GM23248 (cell line): Measurements from ENCODE around the gene MYOG. TPM values are rescaled to one million over a fixed set of nuclear protein-coding genes. Genes with fewer than 3 reads are reported as not detected.

ENCODE experiments used
- DNase-seq: peaks from one replicate; pipeline ENCODE4 v3.0.0-alpha.2; 2015
- H2AFZ ChIP-seq: fragments of 200-600 bp; sonication (generic); 2 replicates; pipeline ENCODE4 v1.6.1; 2016; ENCODE audit warnings: antibody characterized with exemption
- H3F3A ChIP-seq: fragments of 200-600 bp; sonication (generic); 2 replicates; pipeline ENCODE4 v1.6.1; 2016; ENCODE audit warnings: mild to moderate bottlenecking, antibody characterized with exemption, mixed run types; ENCODE audit not compliant: insufficient read depth
- H3K27ac ChIP-seq: fragments of 200-600 bp; sonication (generic); 2 replicates; pipeline ENCODE4 v1.5.1; 2016; ENCODE audit warnings: mild to moderate bottlenecking
- H3K27me3 ChIP-seq: fragments of 200-600 bp; sonication (generic); replicated peaks from 2 replicates; pipeline ENCODE4 v1.6.1; 2016; ENCODE audit warnings: mild to moderate bottlenecking; ENCODE audit not compliant: insufficient read depth
- H3K36me3 ChIP-seq: fragments of 200-600 bp; sonication (generic); 2 replicates; pipeline ENCODE4 v1.6.1; 2016; ENCODE audit warnings: low read depth, mild to moderate bottlenecking
- H3K4me1 ChIP-seq: fragments of 200-600 bp; sonication (generic); 2 replicates; pipeline ENCODE4 v1.6.1; 2016; ENCODE audit warnings: mild to moderate bottlenecking; ENCODE audit not compliant: insufficient read depth
- H3K4me2 ChIP-seq: fragments of 200-600 bp; sonication (generic); one replicate; pipeline ENCODE4 v1.6.1; 2016; ENCODE audit warnings: mild to moderate bottlenecking; ENCODE audit not compliant: unreplicated experiment
- H3K4me3 ChIP-seq: fragments of 200-600 bp; sonication (generic); 2 replicates; pipeline ENCODE4 v1.5.1; 2016; ENCODE audit warnings: mild to moderate bottlenecking
- H3K79me2 ChIP-seq: fragments of 200-600 bp; sonication (generic); 2 replicates; pipeline ENCODE4 v1.6.1; 2016; ENCODE audit warnings: mild to moderate bottlenecking; ENCODE audit not compliant: insufficient read depth
- H3K9ac ChIP-seq: fragments of 200-600 bp; sonication (generic); 2 replicates; pipeline ENCODE4 v1.6.1; 2016; ENCODE audit warnings: mild to moderate bottlenecking
- H3K9me2 ChIP-seq: fragments of 200-600 bp; sonication (generic); 2 replicates; pipeline ENCODE4 v1.6.1; 2016; ENCODE audit warnings: mixed run types, mild to moderate bottlenecking, moderate library complexity; ENCODE audit not compliant: insufficient read depth
- H3K9me3 ChIP-seq: fragments of 200-600 bp; sonication (generic); one replicate; pipeline ENCODE4 v1.6.1; 2017; ENCODE audit warnings: low read depth
- H4K20me1 ChIP-seq: fragments of 200-600 bp; sonication (generic); 2 replicates; pipeline ENCODE4 v1.6.0; 2016; ENCODE audit not compliant: insufficient read depth
- EZH2 ChIP-seq: fragments of 200-600 bp; sonication (generic); IDR thresholded peaks from 2 replicates; pipeline ENCODE4 v1.6.1; 2018; ENCODE audit warnings: antibody characterized with exemption, mild to moderate bottlenecking; ENCODE audit not compliant: insufficient read depth, poor library complexity, severe bottlenecking
- EZH2phosphoT487 ChIP-seq: fragments of 200-600 bp; sonication (generic); IDR thresholded peaks from 2 replicates; pipeline ENCODE4 v1.6.1; 2018; ENCODE audit warnings: antibody characterized with exemption, moderate library complexity, mild to moderate bottlenecking, low read depth; ENCODE audit not compliant: insufficient read depth
- WGBS, 2 experiments: methylation state at CpG; one replicate each; pipeline ENCODE4 v1.1.6; 2015 to 2017; ENCODE audit warnings: low lambda C conversion rate in 2 of 2, low coverage in 1 of 2; ENCODE audit errors: missing lambda C conversion rate in 2 of 2; 5-methylcytosine and 5-hydroxymethylcytosine counted together
- in situ Hi-C: fragments of 300-500 bp; cut with MboI; formaldehyde crosslinking; loops from 2 replicates; pipeline ENCODE4 v1.15.0; 2020
- polyA plus RNA-seq: library from polyadenylated mRNA; unstranded; fragments of >200 nt; fragmentation: Nextera tagmentation; extraction: Ambion mirVana; gene quantifications from 2 replicates; pipeline ENCODE4 v1.2.1, GENCODE V29; 2016
- total RNA-seq: library from RNA; depleted of rRNA; stranded (reverse); fragments of >200 nt; shearing (Covaris generic); gene quantifications from 2 replicates; pipeline ENCODE4 v1.2.3, GENCODE V29; 2014

Gene MYOG
- total and polyA plus RNA-seq, 2 experiments from 2014 or later = not detected

DNA sequence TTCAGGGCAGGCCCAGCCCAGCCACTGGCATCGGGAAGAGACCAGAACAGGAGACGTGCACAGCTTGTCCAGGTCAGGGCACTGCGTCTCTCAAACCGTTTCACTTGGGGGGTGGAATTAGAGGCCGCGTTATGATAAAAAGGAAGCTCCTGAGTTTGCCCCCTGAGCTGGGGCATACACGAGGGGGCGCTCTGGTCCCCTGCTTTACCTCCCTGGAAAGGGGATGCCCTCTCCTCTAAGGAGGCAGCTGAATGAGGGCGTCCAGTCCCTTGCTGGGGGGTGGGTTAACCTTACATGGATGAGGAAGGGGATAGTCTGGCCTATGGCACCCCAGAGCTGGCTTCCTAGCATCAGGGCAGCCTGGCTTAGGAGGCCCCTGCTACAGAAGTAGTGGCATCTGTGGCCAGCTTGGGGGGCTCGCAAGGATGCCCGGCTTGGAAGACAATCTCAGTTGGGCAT lies 2.3 kb downstream of the MYOG start:
- no peak overlapping the region for H3K27ac ChIP-seq
- H3K9me2 ChIP-seq = no peaks in the 10 kb centered on the region
- no peaks in the 10 kb centered on the region for H3F3A ChIP-seq
- H3K9ac ChIP-seq = no peak overlapping the region
- no peaks in the 10 kb centered on the region for H3K4me1 ChIP-seq
- H3K4me3 ChIP-seq = no peak overlapping the region
- no peaks in the 10 kb centered on the region for H3K79me2 ChIP-seq
- in situ Hi-C loops = no loop called here
- TF ChIP-seq EZH2phosphoT487 = no peak
- H3K4me2 ChIP-seq = no peak overlapping the region
- no peaks in the 10 kb centered on the region for H4K20me1 ChIP-seq
- no peaks in the 10 kb centered on the region for H3K9me3 ChIP-seq
- no peaks in the 10 kb centered on the region for H3K36me3 ChIP-seq
- H3K27me3 ChIP-seq = no peaks in the 10 kb centered on the region
- WGBS, 2 experiments = 73 to 76% methylated on average over 11 of the region's 11 CpGs
- no peak for DNase-seq
- H2AFZ ChIP-seq = no peak overlapping the region

DNA sequence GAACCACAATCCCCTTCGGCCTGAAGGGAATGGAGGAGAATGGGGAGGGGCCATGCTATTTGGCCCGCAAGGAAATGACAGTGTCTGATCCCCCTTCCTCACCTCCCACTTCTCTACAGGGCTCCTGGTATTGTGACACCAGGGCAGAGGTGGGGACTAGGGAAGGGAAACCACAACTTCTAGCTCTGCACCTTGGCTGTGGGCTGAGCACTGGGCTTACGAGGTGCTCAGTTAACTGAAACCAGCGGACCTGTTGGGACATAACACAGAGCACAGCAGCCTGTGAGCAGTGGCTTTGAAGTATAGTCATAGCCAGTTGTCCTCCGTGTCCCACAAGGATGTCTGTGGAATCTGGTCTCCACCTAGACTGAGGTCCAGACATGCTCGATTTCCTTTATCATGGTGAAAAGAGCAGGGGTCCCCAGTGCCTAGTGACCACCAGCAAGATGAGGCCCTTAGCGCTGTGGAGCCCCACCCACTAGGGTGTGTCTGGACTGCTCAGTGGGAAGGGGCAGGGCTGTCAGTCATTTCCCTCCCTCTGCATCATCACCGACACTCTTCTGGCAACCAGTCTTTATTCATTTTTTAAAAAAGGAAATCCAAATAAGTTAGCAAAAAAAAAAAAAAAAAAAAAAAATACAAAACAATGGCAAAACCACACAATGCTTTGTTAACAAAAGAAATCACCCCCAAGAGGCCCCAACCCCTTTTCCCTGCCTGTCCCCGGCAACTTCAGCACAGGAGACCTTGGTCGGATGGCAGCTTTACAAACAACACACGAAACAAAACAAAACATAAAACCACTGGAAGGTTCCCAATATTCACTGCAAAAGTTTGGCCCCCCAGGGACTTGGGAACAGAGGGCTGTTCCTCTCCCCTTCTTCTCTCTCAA lies 3.0 kb downstream of the MYOG start:
- Histone ChIP-seq H3K4me1 (no peaks in the 10 kb centered on the region), H3K9ac (no peak overlapping the region), H3K9me2 (no peaks in the 10 kb centered on the region), H4K20me1 (no peaks in the 10 kb centered on the region), H3K4me2 (no peak overlapping the region), H3K27me3 (no peaks in the 10 kb centered on the region), H3K4me3 (no peak overlapping the region), H3F3A (no peaks in the 10 kb centered on the region), H3K36me3 (no peaks in the 10 kb centered on the region), H3K79me2 (no peaks in the 10 kb centered on the region), H3K9me3 (no peaks in the 10 kb centered on the region), H3K27ac (no peak overlapping the region), H2AFZ (no peak overlapping the region; the same call in 1 of the 2 replicates)
- no peak for DNase-seq
- 37 to 41% methylated on average over 11 of the region's 11 CpGs for WGBS, 2 experiments
- in situ Hi-C loops = no loop called here
- TF ChIP-seq EZH2phosphoT487 = no peak
- no peak for TF ChIP-seq EZH2

DNA sequence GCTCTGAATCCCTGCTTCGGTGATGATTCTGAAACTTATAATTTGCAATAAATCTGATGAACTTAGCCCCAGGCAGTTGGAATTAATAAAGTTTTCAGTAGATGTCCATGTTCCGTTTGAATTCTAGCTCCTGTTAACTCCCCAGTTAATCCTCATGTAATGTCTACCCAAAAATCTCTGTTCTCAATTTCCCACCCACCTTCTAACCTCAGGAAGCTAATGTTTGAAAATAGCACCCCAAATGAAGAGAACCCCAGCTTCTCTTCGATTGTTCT lies 3.6 kb downstream of the MYOG start:
- H3K27me3 ChIP-seq = no peaks in the 10 kb centered on the region
- no peaks in the 10 kb centered on the region for H3K9me2 ChIP-seq
- in situ Hi-C loops = no loop called here
- no peaks in the 10 kb centered on the region for H3K36me3 ChIP-seq
- H3K4me1 ChIP-seq = no peaks in the 10 kb centered on the region
- H4K20me1 ChIP-seq = no peaks in the 10 kb centered on the region
- no peak overlapping the region; the same call in 1 of the 2 replicates for H2AFZ ChIP-seq
- no peak for DNase-seq
- 34 to 37% methylated on average over 3 of the region's 3 CpGs for WGBS, 2 experiments
- H3K27ac ChIP-seq = no peak overlapping the region
- no peaks in the 10 kb centered on the region for H3F3A ChIP-seq
- no peaks in the 10 kb centered on the region for H3K9me3 ChIP-seq
- H3K9ac ChIP-seq = no peak overlapping the region
- H3K4me2 ChIP-seq = no peak overlapping the region
- H3K4me3 ChIP-seq = no peak overlapping the region
- no peaks in the 10 kb centered on the region for H3K79me2 ChIP-seq
- no peak for TF ChIP-seq EZH2
- no peak for TF ChIP-seq EZH2phosphoT487

DNA sequence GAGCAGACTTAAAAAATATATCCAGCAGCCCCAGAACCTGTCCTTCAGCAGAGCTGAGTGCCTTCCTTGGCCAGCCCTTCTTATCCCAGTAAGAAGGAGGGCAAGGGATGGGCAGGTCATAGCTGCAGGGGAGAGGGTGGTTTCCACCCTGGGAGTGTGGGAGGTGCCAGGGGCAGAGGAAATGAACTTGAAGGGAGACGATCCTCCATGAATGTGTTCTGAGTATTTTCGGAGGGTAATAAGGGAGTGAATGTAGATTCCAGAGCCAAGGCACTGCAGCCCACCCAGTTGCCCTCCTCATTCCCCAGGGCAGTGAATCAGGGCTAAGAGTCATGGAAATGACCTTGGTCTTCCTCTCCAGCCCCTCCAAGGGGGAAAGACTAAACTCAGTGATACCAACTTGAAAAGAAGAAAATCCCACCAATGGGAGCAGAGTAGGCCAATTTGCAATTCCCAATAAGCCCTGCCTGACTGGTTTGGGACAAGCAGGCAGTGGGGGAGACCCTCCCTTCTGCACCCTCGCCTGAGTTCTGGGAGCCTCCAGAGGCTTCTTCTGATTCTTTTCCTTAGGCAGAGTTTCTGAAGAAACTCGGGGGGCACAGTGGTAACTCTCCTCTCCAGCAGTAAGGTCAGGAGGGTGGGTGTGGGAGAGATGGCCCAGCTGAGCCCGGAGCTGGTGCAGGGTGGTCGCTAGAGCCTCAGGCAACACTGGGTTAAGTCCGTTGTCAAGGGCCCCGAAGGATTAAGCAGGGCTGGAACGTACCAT lies 4.2 kb downstream of the MYOG start:
- Histone ChIP-seq H3K9ac (no peak overlapping the region), H3K27ac (no peak overlapping the region), H3K36me3 (no peaks in the 10 kb centered on the region), H3K4me2 (no peak overlapping the region), H3K9me2 (no peaks in the 10 kb centered on the region), H3K27me3 (no peaks in the 10 kb centered on the region), H3K9me3 (no peaks in the 10 kb centered on the region), H4K20me1 (no peaks in the 10 kb centered on the region), H3K4me3 (no peak overlapping the region), H3K4me1 (no peaks in the 10 kb centered on the region), H3K79me2 (no peaks in the 10 kb centered on the region), H3F3A (no peaks in the 10 kb centered on the region), H2AFZ (no peak overlapping the region)
- 36 to 51% methylated on average over 8 to 9 of the region's 9 CpGs for WGBS, 2 experiments
- DNase-seq = no peak
- TF ChIP-seq EZH2phosphoT487 = no peak
- TF ChIP-seq EZH2 = no peak
- in situ Hi-C loops = no loop called here
